HEK293 (cell line): ENCODE results near the gene APCDD1L.

Experiments used
- CTCF ChIA-PET: fragments of 350-600 bp; formaldehyde crosslinking; extraction: SDS; loops from one replicate; lab custom pipeline; 2021; ENCODE audit warnings: antibody characterized with exemption; lab: Yijun Ruan, JAX
- POLR2A ChIA-PET: fragments of 300-600 bp; formaldehyde crosslinking; extraction: SDS; loops from one replicate; lab custom pipeline; 2020; ENCODE audit warnings: antibody characterized with exemption, inconsistent platforms; lab: Yijun Ruan, JAX
- H3K27ac ChIP-seq: fragments of 200-500 bp; sonication (Bioruptor generic); 2 replicates; pipeline ENCODE4 v1.5.1; 2014; ENCODE audit warnings: low read depth, low read length, control low read depth, inconsistent platforms; ENCODE audit errors: extremely low read depth
- H3K36me3 ChIP-seq, 2 experiments: fragments of 200-500 bp in 1 of 2; sonication (Bioruptor generic) in 1 of 2; 1 replicate in 1 of 2; 2 replicates in 1 of 2; pipeline ENCODE4 v1.5.1; 2014 to 2017; ENCODE audit warnings: inconsistent platforms in 2 of 2, low read length in 2 of 2; ENCODE audit not compliant: control insufficient read depth in 2 of 2, insufficient read depth in 1 of 2
- H3K4me1 ChIP-seq: fragments of 200-500 bp; sonication (Bioruptor generic); 2 replicates; pipeline ENCODE4 v1.5.1; 2014; ENCODE audit warnings: mild to moderate bottlenecking, low read length, inconsistent platforms; ENCODE audit not compliant: control insufficient read depth, insufficient read depth
- H3K4me3 ChIP-seq: 2 replicates; pipeline ENCODE4 v1.5.1; 2011; ENCODE audit warnings: low read depth, mild to moderate bottlenecking, control low read depth, low read length, moderate library complexity
- H3K9me3 ChIP-seq: fragments of 200-500 bp; sonication (Bioruptor generic); 2 replicates; pipeline ENCODE4 v1.5.1; 2014; ENCODE audit warnings: low read depth, low read length, inconsistent platforms; ENCODE audit not compliant: control insufficient read depth, insufficient read depth
- BCL11B ChIP-seq: fragments of 450-650 bp; formaldehyde crosslinking; IDR thresholded peaks from 2 replicates; pipeline ENCODE4 v1.5.1; 2016; ENCODE audit warnings: low read depth, missing biosample characterization, missing genetic modification characterization
- GLI4 ChIP-seq: fragments of 450-650 bp; formaldehyde crosslinking; IDR thresholded peaks from 2 replicates; pipeline ENCODE4 v1.5.1; 2016; ENCODE audit warnings: missing biosample characterization, missing genetic modification characterization
- GLIS1 ChIP-seq: fragments of 450-650 bp; formaldehyde crosslinking; IDR thresholded peaks from 2 replicates; pipeline ENCODE4 v1.5.1; 2016; ENCODE audit warnings: missing biosample characterization, missing genetic modification characterization
- KLF1 ChIP-seq: fragments of 450-650 bp; formaldehyde crosslinking; IDR thresholded peaks from 2 replicates; pipeline ENCODE4 v1.5.1; 2016; ENCODE audit warnings: missing biosample characterization, missing genetic modification characterization
- KLF8 ChIP-seq: fragments of 450-650 bp; formaldehyde crosslinking; IDR thresholded peaks from 2 replicates; pipeline ENCODE4 v1.5.1; 2016; ENCODE audit warnings: missing biosample characterization, missing genetic modification characterization
- PRDM1 ChIP-seq: fragments of 450-650 bp; formaldehyde crosslinking; IDR thresholded peaks from 2 replicates; pipeline ENCODE4; 2016; ENCODE audit warnings: missing biosample characterization, missing genetic modification characterization
- REPIN1 ChIP-seq: fragments of 450-650 bp; formaldehyde crosslinking; IDR thresholded peaks from 2 replicates; pipeline ENCODE4 v1.5.1; 2017; ENCODE audit warnings: missing biosample characterization, missing genetic modification characterization, low read depth
- SCRT1 ChIP-seq: fragments of 450-650 bp; formaldehyde crosslinking; IDR thresholded peaks from 2 replicates; pipeline ENCODE4 v1.5.1; 2016; ENCODE audit warnings: missing biosample characterization, missing genetic modification characterization, borderline replicate concordance
- SP3 ChIP-seq: fragments of 450-650 bp; formaldehyde crosslinking; IDR thresholded peaks from 2 replicates; pipeline ENCODE4 v1.5.1; 2016; ENCODE audit warnings: missing biosample characterization, missing genetic modification characterization
- TRIM28 ChIP-seq: IDR thresholded peaks from 2 replicates; pipeline ENCODE4 v1.6.1; 2011; ENCODE audit warnings: low read length, control low read depth, borderline replicate concordance
- ZNF146 ChIP-seq: fragments of 450-650 bp; formaldehyde crosslinking; IDR thresholded peaks from 2 replicates; pipeline ENCODE4 v1.5.1; 2016; ENCODE audit warnings: missing biosample characterization, missing genetic modification characterization
- ZNF169 ChIP-seq: fragments of 450-650 bp; formaldehyde crosslinking; IDR thresholded peaks from 2 replicates; pipeline ENCODE4 v1.5.1; 2016; ENCODE audit warnings: missing biosample characterization, missing genetic modification characterization
- ZNF266 ChIP-seq: fragments of 450-650 bp; formaldehyde crosslinking; IDR thresholded peaks from 2 replicates; pipeline ENCODE4 v1.5.1; 2016; ENCODE audit warnings: missing biosample characterization, missing genetic modification characterization, low read depth
- ZNF302 ChIP-seq: fragments of 450-650 bp; formaldehyde crosslinking; IDR thresholded peaks from 2 replicates; pipeline ENCODE4 v1.5.1; 2016; ENCODE audit warnings: missing biosample characterization, missing genetic modification characterization, low read depth
- ZNF324 ChIP-seq: fragments of 450-650 bp; formaldehyde crosslinking; IDR thresholded peaks from 2 replicates; pipeline ENCODE4 v1.5.1; 2016; ENCODE audit warnings: missing biosample characterization, missing genetic modification characterization
- ZNF335 ChIP-seq: fragments of 450-650 bp; formaldehyde crosslinking; conservative IDR thresholded peaks from 2 replicates; pipeline ENCODE4 v1.5.1; 2016; ENCODE audit warnings: missing biosample characterization, missing genetic modification characterization
- ZNF366 ChIP-seq: fragments of 450-650 bp; formaldehyde crosslinking; conservative IDR thresholded peaks from 2 replicates; pipeline ENCODE4 v1.5.1; 2016; ENCODE audit warnings: missing biosample characterization, missing genetic modification characterization
- ZNF423 ChIP-seq: fragments of 450-650 bp; formaldehyde crosslinking; IDR thresholded peaks from 2 replicates; pipeline ENCODE4 v1.5.1; 2016; ENCODE audit warnings: missing biosample characterization, missing genetic modification characterization
- ZNF501 ChIP-seq: fragments of 450-650 bp; formaldehyde crosslinking; IDR thresholded peaks from 2 replicates; pipeline ENCODE4 v1.5.1; 2016; ENCODE audit warnings: missing biosample characterization, missing genetic modification characterization
- ZNF529 ChIP-seq: fragments of 450-650 bp; formaldehyde crosslinking; IDR thresholded peaks from 2 replicates; pipeline ENCODE4 v1.5.1; 2017; ENCODE audit warnings: missing genetic modification characterization, missing biosample characterization; ENCODE audit not compliant: insufficient replicate concordance
- ZNF596 ChIP-seq: fragments of 450-650 bp; IDR thresholded peaks from 2 replicates; pipeline ENCODE4 v1.5.0; 2018; ENCODE audit warnings: missing biosample characterization, mild to moderate bottlenecking, missing genetic modification characterization, moderate library complexity
- ZNF629 ChIP-seq: fragments of 450-650 bp; formaldehyde crosslinking; IDR thresholded peaks from 2 replicates; pipeline ENCODE4 v1.5.1; 2017; ENCODE audit warnings: missing biosample characterization, missing genetic modification characterization
- ZNF660 ChIP-seq: fragments of 450-650 bp; IDR thresholded peaks from 2 replicates; pipeline ENCODE4 v1.5.1; 2018; ENCODE audit warnings: missing biosample characterization, mild to moderate bottlenecking, missing genetic modification characterization
- ZNF677 ChIP-seq: fragments of 450-650 bp; IDR thresholded peaks from 2 replicates; pipeline ENCODE4 v1.5.0; 2018; ENCODE audit warnings: missing biosample characterization, mild to moderate bottlenecking, missing genetic modification characterization, moderate library complexity
- ZNF707 ChIP-seq: fragments of 450-650 bp; formaldehyde crosslinking; IDR thresholded peaks from 2 replicates; pipeline ENCODE4 v1.5.1; 2016; ENCODE audit warnings: missing biosample characterization, missing genetic modification characterization
- ZXDB ChIP-seq: fragments of 450-650 bp; formaldehyde crosslinking; IDR thresholded peaks from 2 replicates; pipeline ENCODE4 v1.5.1; 2016; ENCODE audit warnings: missing biosample characterization, missing genetic modification characterization
- TF ChIP-seq, protein P1 (sequence below): fragments of 450-650 bp; formaldehyde crosslinking; IDR thresholded peaks from 2 replicates; pipeline ENCODE4 v1.5.1; 2016; ENCODE audit warnings: missing biosample characterization, missing genetic modification characterization
- TF ChIP-seq, protein P2 (sequence below): sonication (generic); formaldehyde crosslinking; IDR thresholded peaks from 2 replicates; pipeline ENCODE4 v1.8.1; 2022; ENCODE audit warnings: mild to moderate bottlenecking, moderate library complexity, missing genetic modification reagents
- TF ChIP-seq, protein P3 (sequence below): fragments of 450-650 bp; formaldehyde crosslinking; IDR thresholded peaks from 2 replicates; pipeline ENCODE4 v1.5.1; 2016; ENCODE audit warnings: missing biosample characterization, missing genetic modification characterization, borderline replicate concordance
- TF ChIP-seq, protein P4 (sequence below): fragments of 450-650 bp; formaldehyde crosslinking; IDR thresholded peaks from 2 replicates; pipeline ENCODE4 v1.5.1; 2016; ENCODE audit warnings: missing biosample characterization, missing genetic modification characterization, low read depth
- TF ChIP-seq, protein P5 (sequence below): fragments of 450-650 bp; formaldehyde crosslinking; IDR thresholded peaks from 2 replicates; pipeline ENCODE4 v1.5.1; 2016; ENCODE audit warnings: missing biosample characterization, missing genetic modification characterization

The APCDD1L gene

DNA sequence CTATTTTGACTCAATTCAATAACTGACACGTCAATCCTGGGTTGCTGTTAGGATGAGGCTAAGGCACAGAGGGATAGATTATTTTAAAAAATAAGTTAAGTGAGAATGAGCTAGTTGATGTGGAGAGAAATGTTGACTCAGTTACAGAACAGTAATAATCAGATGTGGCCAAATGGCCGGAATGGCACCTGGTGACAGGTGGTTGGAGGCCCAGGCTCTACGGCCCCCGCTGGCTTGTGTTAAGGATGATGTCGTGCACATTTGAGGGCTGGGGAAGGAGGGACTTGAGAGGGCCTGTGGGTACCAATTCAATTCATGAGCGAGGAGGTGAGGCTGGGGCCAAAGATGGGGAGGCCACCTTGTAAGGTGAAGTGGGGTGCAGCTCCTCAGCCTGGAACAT, 31.7 kb downstream of the APCDD1L start:
- H3K36me3 ChIP-seq = no peaks in the 10 kb centered on the region
- no peaks in the 10 kb centered on the region for H3K9me3 ChIP-seq
- H3K27ac ChIP-seq = no peak overlapping the region
- H3K4me1 ChIP-seq = no peaks in the 10 kb centered on the region
- ChIA-PET CTCF (interaction anchor here (1.0 kb wide), 1 partner anchor 15 kb away, joined by 3 read pairs; no protein-coding TSS in a partner anchor), POLR2A (no interaction called here)
- no peak overlapping the region for H3K4me3 ChIP-seq
- TF ChIP-seq ZNF169 (no peak), ZNF707 (tag by site-specific recombination) (no peak), KLF8 (no peak), ZNF335 (tag by site-specific recombination) (no peak), ZXDB (no peak), ZNF324 (no peak), ZNF146 (tag by site-specific recombination) (no peak), GLI4 (no peak), ZNF677 (tag by site-specific recombination) (no peak), ZNF302 (tag by site-specific recombination) (no peak), ZNF423 (tag by site-specific recombination) (no peak), BCL11B (no peak), ZNF501 (tag by site-specific recombination) (no peak), PRDM1 (tag by site-specific recombination) (no peak), TRIM28 (no peak), SP3 (tag by site-specific recombination) (no peak)
- TF ChIP-seq, protein P1, sequence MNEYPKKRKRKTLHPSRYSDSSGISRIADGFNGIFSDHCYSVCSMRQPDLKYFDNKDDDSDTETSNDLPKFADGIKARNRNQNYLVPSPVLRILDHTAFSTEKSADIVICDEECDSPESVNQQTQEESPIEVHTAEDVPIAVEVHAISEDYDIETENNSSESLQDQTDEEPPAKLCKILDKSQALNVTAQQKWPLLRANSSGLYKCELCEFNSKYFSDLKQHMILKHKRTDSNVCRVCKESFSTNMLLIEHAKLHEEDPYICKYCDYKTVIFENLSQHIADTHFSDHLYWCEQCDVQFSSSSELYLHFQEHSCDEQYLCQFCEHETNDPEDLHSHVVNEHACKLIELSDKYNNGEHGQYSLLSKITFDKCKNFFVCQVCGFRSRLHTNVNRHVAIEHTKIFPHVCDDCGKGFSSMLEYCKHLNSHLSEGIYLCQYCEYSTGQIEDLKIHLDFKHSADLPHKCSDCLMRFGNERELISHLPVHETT (tag by site-specific recombination) = no peak
- TF ChIP-seq, protein P2, sequence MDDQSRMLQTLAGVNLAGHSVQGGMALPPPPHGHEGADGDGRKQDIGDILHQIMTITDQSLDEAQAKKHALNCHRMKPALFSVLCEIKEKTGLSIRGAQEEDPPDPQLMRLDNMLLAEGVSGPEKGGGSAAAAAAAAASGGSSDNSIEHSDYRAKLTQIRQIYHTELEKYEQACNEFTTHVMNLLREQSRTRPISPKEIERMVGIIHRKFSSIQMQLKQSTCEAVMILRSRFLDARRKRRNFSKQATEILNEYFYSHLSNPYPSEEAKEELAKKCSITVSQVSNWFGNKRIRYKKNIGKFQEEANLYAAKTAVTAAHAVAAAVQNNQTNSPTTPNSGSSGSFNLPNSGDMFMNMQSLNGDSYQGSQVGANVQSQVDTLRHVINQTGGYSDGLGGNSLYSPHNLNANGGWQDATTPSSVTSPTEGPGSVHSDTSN (CRISPR knock-in tag) = no peak
- TF ChIP-seq, protein P3, sequence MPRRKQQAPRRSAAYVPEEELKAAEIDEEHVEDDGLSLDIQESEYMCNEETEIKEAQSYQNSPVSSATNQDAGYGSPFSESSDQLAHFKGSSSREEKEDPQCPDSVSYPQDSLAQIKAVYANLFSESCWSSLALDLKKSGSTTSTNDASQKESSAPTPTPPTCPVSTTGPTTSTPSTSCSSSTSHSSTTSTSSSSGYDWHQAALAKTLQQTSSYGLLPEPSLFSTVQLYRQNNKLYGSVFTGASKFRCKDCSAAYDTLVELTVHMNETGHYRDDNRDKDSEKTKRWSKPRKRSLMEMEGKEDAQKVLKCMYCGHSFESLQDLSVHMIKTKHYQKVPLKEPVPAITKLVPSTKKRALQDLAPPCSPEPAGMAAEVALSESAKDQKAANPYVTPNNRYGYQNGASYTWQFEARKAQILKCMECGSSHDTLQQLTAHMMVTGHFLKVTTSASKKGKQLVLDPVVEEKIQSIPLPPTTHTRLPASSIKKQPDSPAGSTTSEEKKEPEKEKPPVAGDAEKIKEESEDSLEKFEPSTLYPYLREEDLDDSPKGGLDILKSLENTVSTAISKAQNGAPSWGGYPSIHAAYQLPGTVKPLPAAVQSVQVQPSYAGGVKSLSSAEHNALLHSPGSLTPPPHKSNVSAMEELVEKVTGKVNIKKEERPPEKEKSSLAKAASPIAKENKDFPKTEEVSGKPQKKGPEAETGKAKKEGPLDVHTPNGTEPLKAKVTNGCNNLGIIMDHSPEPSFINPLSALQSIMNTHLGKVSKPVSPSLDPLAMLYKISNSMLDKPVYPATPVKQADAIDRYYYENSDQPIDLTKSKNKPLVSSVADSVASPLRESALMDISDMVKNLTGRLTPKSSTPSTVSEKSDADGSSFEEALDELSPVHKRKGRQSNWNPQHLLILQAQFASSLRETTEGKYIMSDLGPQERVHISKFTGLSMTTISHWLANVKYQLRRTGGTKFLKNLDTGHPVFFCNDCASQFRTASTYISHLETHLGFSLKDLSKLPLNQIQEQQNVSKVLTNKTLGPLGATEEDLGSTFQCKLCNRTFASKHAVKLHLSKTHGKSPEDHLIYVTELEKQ (tag by site-specific recombination) = no peak
- TF ChIP-seq, all 188 proteins: peak for 0

DNA sequence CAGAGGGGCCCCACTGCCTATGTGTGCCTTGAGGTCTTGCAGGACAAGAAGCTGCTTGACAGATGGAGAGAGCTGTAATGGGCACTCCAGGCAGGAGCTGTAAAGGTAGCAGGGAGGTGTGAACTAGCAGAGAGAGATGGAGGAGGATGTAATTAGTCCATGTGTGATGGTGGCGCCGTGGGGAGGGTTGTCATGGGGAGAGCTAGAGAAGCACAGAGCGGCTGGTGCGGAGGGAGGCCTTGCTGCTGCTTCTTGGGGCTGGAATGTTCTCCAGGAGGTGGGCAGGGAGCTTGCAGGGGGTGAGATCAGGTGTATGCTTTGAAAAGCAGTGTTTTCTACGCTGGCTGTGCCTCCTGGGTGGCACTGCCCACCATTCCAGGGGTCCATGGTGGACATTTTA, 32.1 kb downstream of the APCDD1L start:
- no peaks in the 10 kb centered on the region for H3K36me3 ChIP-seq
- no peak overlapping the region for H3K27ac ChIP-seq
- ChIA-PET POLR2A (no interaction called here), CTCF (interaction anchor here (0.6 to 2.1 kb wide), 3 partner anchors 9 to 174 kb away, joined by 3 to 6 read pairs (median 3); no protein-coding TSS in a partner anchor)
- no peaks in the 10 kb centered on the region for H3K9me3 ChIP-seq
- no peak overlapping the region for H3K4me3 ChIP-seq
- no peaks in the 10 kb centered on the region for H3K4me1 ChIP-seq
- no peak for TF ChIP-seq SCRT1 (tag by site-specific recombination)
- TF ChIP-seq ZNF596 (tag by site-specific recombination) = no peak
- no peak for TF ChIP-seq ZNF629 (tag by site-specific recombination)
- TF ChIP-seq ZNF266 (tag by site-specific recombination) = no peak
- TF ChIP-seq, protein P4, sequence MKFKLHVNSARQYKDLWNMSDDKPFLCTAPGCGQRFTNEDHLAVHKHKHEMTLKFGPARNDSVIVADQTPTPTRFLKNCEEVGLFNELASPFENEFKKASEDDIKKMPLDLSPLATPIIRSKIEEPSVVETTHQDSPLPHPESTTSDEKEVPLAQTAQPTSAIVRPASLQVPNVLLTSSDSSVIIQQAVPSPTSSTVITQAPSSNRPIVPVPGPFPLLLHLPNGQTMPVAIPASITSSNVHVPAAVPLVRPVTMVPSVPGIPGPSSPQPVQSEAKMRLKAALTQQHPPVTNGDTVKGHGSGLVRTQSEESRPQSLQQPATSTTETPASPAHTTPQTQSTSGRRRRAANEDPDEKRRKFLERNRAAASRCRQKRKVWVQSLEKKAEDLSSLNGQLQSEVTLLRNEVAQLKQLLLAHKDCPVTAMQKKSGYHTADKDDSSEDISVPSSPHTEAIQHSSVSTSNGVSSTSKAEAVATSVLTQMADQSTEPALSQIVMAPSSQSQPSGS (tag by site-specific recombination) = no peak
- no peak for TF ChIP-seq GLIS1 (tag by site-specific recombination)
- TF ChIP-seq ZNF366 (tag by site-specific recombination) = no peak
- TF ChIP-seq, protein P5, sequence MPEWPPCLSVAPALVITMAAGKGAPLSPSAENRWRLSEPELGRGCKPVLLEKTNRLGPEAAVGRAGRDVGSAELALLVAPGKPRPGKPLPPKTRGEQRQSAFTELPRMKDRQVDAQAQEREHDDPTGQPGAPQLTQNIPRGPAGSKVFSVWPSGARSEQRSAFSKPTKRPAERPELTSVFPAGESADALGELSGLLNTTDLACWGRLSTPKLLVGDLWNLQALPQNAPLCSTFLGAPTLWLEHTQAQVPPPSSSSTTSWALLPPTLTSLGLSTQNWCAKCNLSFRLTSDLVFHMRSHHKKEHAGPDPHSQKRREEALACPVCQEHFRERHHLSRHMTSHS = no peak
- TF ChIP-seq KLF1 = no peak
- no peak for TF ChIP-seq ZNF660 (tag by site-specific recombination)
- TF ChIP-seq REPIN1 = no peak
- no peak for TF ChIP-seq ZNF529 (tag by site-specific recombination)
- TF ChIP-seq ZNF324 = no peak
